WTC11 (cell line): ENCODE measurements around the gene ZNF879. TPM values are rescaled to one million over a fixed set of nuclear protein-coding genes. Genes with fewer than 3 reads are reported as not detected.

Source experiments
- ATAC-seq: fragments of 200-7000 bp; cut with Tn5 transposase; 2 replicates; pipeline ENCODE4 v1.10.0; 2021; ENCODE audit warnings: mild to moderate bottlenecking, moderate library complexity
- CTCF ChIA-PET: fragments of 300-600 bp; sonication (Branson Sonifier 250); formaldehyde crosslinking; loops from one replicate; lab custom pipeline; 2021; ENCODE audit warnings: antibody characterized with exemption; lab: Charles Lee
- POLR2A ChIA-PET: fragments of 350-600 bp; sonication (Branson Sonifier 250); formaldehyde crosslinking; loops from one replicate; lab custom pipeline; 2021; ENCODE audit warnings: antibody characterized with exemption; lab: Charles Lee
- DNase-seq: peaks from one replicate; pipeline ENCODE4 v3.0.0; 2021; ENCODE audit warnings: low spot score
- H3K27ac Mint-ChIP-seq: 2 replicates; pipeline ENCODE4 v1.8.0; 2021; ENCODE audit warnings: mixed read lengths
- H3K27me3 Mint-ChIP-seq: 2 replicates; pipeline ENCODE4 v1.8.0; 2021; ENCODE audit warnings: low read depth, mild to moderate bottlenecking, moderate library complexity, mixed read lengths
- H3K36me3 Mint-ChIP-seq: 2 replicates; pipeline ENCODE4 v1.8.0; 2021; ENCODE audit warnings: mixed read lengths
- H3K4me1 Mint-ChIP-seq: 2 replicates; pipeline ENCODE4 v1.8.0; 2022; ENCODE audit warnings: mixed read lengths
- H3K4me3 Mint-ChIP-seq: 2 replicates; pipeline ENCODE4 v1.8.0; 2021; ENCODE audit warnings: mild to moderate bottlenecking, moderate library complexity, mixed read lengths
- H3K9me3 Mint-ChIP-seq: 2 replicates; pipeline ENCODE4 v1.8.0; 2021; ENCODE audit warnings: mixed read lengths
- CREM ChIP-seq: sonication (generic); formaldehyde crosslinking; IDR thresholded peaks from 2 replicates; pipeline ENCODE4 v1.8.1; 2022; ENCODE audit warnings: mild to moderate bottlenecking, missing genetic modification reagents, moderate library complexity
- E2F4 ChIP-seq: sonication (generic); formaldehyde crosslinking; IDR thresholded peaks from 2 replicates; pipeline ENCODE4 v1.8.1; 2022; ENCODE audit warnings: low read depth, mild to moderate bottlenecking, moderate library complexity, missing genetic modification reagents, borderline replicate concordance
- MAX ChIP-seq: sonication (generic); formaldehyde crosslinking; IDR thresholded peaks from 2 replicates; pipeline ENCODE4 v1.8.0; 2022; ENCODE audit warnings: mild to moderate bottlenecking, missing genetic modification reagents
- MYBL2 ChIP-seq: sonication (generic); formaldehyde crosslinking; IDR thresholded peaks from 2 replicates; pipeline ENCODE4 v1.8.1; 2023; ENCODE audit warnings: mild to moderate bottlenecking, moderate library complexity, missing genetic modification reagents
- NR2C2 ChIP-seq: sonication (generic); formaldehyde crosslinking; IDR thresholded peaks from 2 replicates; pipeline ENCODE4 v1.8.0; 2022; ENCODE audit warnings: mild to moderate bottlenecking, missing genetic modification reagents
- RELA ChIP-seq: sonication (generic); formaldehyde crosslinking; IDR thresholded peaks from 2 replicates; pipeline ENCODE4 v1.8.1; 2022; ENCODE audit warnings: missing genetic modification reagents, mild to moderate bottlenecking, borderline replicate concordance
- SMAD4 ChIP-seq: sonication (generic); formaldehyde crosslinking; IDR thresholded peaks from 2 replicates; pipeline ENCODE4 v1.8.0; 2022; ENCODE audit warnings: mild to moderate bottlenecking, missing genetic modification reagents
- SOX15 ChIP-seq: fragments of 250-450 bp; sonication (Bioruptor Pico); IDR thresholded peaks from 2 replicates; pipeline ENCODE4 v1.9.0; 2021; ENCODE audit warnings: mild to moderate bottlenecking
- TEAD1 ChIP-seq: sonication (generic); formaldehyde crosslinking; IDR thresholded peaks from 2 replicates; pipeline ENCODE4 v1.8.0; 2022; ENCODE audit warnings: mild to moderate bottlenecking, missing genetic modification reagents
- ZMAT4 ChIP-seq: fragments of 250-450 bp; sonication (Bioruptor Pico); IDR thresholded peaks from 2 replicates; pipeline ENCODE4 v1.9.0; 2021; ENCODE audit warnings: mild to moderate bottlenecking
- ZNF219 ChIP-seq: sonication (generic); formaldehyde crosslinking; IDR thresholded peaks from 2 replicates; pipeline ENCODE4 v1.8.0; 2023; ENCODE audit warnings: missing genetic modification reagents, mild to moderate bottlenecking, borderline replicate concordance
- ZNF416 ChIP-seq: fragments of 250-450 bp; sonication (Bioruptor Pico); IDR thresholded peaks from 2 replicates; pipeline ENCODE4 v1.9.0; 2021; ENCODE audit warnings: mild to moderate bottlenecking, inconsistent platforms
- ZNF423 ChIP-seq: fragments of 250-450 bp; sonication (Bioruptor Pico); IDR thresholded peaks from 2 replicates; pipeline ENCODE4 v2.1.2; 2022; ENCODE audit warnings: mild to moderate bottlenecking, moderate library complexity
- ZSCAN18 ChIP-seq: fragments of 250-450 bp; sonication (Bioruptor Pico); IDR thresholded peaks from 2 replicates; pipeline ENCODE4 v2.1.2; 2022; ENCODE audit warnings: mild to moderate bottlenecking, moderate library complexity
- total RNA-seq: library from RNA; stranded (reverse); gene quantifications from 3 replicates; pipeline ENCODE4 v1.2.3, GENCODE V29; 2021
- TF ChIP-seq, protein P1 (sequence below): sonication (generic); formaldehyde crosslinking; IDR thresholded peaks from 2 replicates; pipeline ENCODE4 v1.8.0; 2022; ENCODE audit warnings: mild to moderate bottlenecking, missing genetic modification reagents
- TF ChIP-seq, protein P2 (sequence below): sonication (generic); formaldehyde crosslinking; IDR thresholded peaks from 2 replicates; pipeline ENCODE4 v1.8.0; 2022; ENCODE audit warnings: mild to moderate bottlenecking, missing genetic modification reagents
- TF ChIP-seq, protein P3 (sequence below): fragments of 250-450 bp; sonication (Bioruptor Pico); IDR thresholded peaks from 2 replicates; pipeline ENCODE4 v1.9.0; 2021; ENCODE audit warnings: mild to moderate bottlenecking, borderline replicate concordance

The ZNF879 gene
- total RNA-seq, 1 experiment from 2014 or later, result 5.2 TPM

GRCh38 chr5:179054036-179054785, 30.6 kb downstream of the ZNF879 start (continued):
- TF ChIP-seq ZSCAN18 (CRISPR knock-in tag), result no peak

- ChIA-PET CTCF (no interaction called here), POLR2A (no interaction called here)
- TF ChIP-seq ZNF416 (CRISPR knock-in tag), result no peak
- no peak for TF ChIP-seq ZSCAN18 (CRISPR knock-in tag)
- no peak for TF ChIP-seq NR2C2
- TF ChIP-seq ZNF423, result no peak
- TF ChIP-seq RELA, result no peak
- TF ChIP-seq, protein P1, sequence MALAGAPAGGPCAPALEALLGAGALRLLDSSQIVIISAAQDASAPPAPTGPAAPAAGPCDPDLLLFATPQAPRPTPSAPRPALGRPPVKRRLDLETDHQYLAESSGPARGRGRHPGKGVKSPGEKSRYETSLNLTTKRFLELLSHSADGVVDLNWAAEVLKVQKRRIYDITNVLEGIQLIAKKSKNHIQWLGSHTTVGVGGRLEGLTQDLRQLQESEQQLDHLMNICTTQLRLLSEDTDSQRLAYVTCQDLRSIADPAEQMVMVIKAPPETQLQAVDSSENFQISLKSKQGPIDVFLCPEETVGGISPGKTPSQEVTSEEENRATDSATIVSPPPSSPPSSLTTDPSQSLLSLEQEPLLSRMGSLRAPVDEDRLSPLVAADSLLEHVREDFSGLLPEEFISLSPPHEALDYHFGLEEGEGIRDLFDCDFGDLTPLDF, result no peak
- TF ChIP-seq CREM, result no peak
- TF ChIP-seq, protein P2, sequence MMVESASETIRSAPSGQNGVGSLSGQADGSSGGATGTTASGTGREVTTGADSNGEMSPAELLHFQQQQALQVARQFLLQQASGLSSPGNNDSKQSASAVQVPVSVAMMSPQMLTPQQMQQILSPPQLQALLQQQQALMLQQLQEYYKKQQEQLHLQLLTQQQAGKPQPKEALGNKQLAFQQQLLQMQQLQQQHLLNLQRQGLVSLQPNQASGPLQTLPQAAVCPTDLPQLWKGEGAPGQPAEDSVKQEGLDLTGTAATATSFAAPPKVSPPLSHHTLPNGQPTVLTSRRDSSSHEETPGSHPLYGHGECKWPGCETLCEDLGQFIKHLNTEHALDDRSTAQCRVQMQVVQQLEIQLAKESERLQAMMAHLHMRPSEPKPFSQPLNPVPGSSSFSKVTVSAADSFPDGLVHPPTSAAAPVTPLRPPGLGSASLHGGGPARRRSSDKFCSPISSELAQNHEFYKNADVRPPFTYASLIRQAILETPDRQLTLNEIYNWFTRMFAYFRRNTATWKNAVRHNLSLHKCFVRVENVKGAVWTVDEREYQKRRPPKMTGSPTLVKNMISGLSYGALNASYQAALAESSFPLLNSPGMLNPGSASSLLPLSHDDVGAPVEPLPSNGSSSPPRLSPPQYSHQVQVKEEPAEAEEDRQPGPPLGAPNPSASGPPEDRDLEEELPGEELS (CRISPR knock-in tag), result no peak
- no peak for TF ChIP-seq E2F4 (CRISPR knock-in tag)
- TF ChIP-seq MYBL2 (CRISPR knock-in tag), result no peak
- TF ChIP-seq, protein P3, sequence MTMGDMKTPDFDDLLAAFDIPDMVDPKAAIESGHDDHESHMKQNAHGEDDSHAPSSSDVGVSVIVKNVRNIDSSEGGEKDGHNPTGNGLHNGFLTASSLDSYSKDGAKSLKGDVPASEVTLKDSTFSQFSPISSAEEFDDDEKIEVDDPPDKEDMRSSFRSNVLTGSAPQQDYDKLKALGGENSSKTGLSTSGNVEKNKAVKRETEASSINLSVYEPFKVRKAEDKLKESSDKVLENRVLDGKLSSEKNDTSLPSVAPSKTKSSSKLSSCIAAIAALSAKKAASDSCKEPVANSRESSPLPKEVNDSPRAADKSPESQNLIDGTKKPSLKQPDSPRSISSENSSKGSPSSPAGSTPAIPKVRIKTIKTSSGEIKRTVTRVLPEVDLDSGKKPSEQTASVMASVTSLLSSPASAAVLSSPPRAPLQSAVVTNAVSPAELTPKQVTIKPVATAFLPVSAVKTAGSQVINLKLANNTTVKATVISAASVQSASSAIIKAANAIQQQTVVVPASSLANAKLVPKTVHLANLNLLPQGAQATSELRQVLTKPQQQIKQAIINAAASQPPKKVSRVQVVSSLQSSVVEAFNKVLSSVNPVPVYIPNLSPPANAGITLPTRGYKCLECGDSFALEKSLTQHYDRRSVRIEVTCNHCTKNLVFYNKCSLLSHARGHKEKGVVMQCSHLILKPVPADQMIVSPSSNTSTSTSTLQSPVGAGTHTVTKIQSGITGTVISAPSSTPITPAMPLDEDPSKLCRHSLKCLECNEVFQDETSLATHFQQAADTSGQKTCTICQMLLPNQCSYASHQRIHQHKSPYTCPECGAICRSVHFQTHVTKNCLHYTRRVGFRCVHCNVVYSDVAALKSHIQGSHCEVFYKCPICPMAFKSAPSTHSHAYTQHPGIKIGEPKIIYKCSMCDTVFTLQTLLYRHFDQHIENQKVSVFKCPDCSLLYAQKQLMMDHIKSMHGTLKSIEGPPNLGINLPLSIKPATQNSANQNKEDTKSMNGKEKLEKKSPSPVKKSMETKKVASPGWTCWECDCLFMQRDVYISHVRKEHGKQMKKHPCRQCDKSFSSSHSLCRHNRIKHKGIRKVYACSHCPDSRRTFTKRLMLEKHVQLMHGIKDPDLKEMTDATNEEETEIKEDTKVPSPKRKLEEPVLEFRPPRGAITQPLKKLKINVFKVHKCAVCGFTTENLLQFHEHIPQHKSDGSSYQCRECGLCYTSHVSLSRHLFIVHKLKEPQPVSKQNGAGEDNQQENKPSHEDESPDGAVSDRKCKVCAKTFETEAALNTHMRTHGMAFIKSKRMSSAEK (CRISPR knock-in tag), result no peak
- TF ChIP-seq SOX15 (CRISPR knock-in tag), result no peak
- TF ChIP-seq MAX (CRISPR knock-in tag), result no peak
- no peak for TF ChIP-seq TEAD1 (CRISPR knock-in tag)
- TF ChIP-seq SMAD4, result no peak
- TF ChIP-seq ZNF219 (CRISPR knock-in tag), result no peak
- no peak for TF ChIP-seq ZMAT4 (CRISPR knock-in tag)
- Mint-ChIP-seq H3K27ac (no peak overlapping the region), H3K9me3 (peaks cover 53% of the 10 kb centered on the region), H3K4me1 (peaks cover 21% of the 10 kb centered on the region), H3K27me3 (peaks cover 27% of the 10 kb centered on the region), H3K4me3 (no peak overlapping the region), H3K36me3 (peaks cover 9% of the 10 kb centered on the region)
- DNase-seq (no peak), ATAC-seq (no peak)
These were observed 31.3 kb downstream of the ZNF879 start for GRCh38 chr5:179054876-179055275.
